HCT116 (cell line): ENCODE results near the gene GJA3.

Experiments used
- CEBPB ChIP-seq: IDR thresholded peaks from 2 replicates; pipeline ENCODE4 v1.6.1; 2012; ENCODE audit warnings: low read depth
- ELF1 ChIP-seq: IDR thresholded peaks from 2 replicates; pipeline ENCODE4 v1.6.1; 2012; ENCODE audit warnings: low read depth, borderline replicate concordance
- EZH2 ChIP-seq: fragments of 200-600 bp; sonication (generic); IDR thresholded peaks from 2 replicates; pipeline ENCODE4 v1.6.1; 2017; ENCODE audit warnings: antibody characterized with exemption, mixed run types
- EZH2phosphoT487 ChIP-seq: fragments of 200-600 bp; IDR thresholded peaks from 2 replicates; pipeline ENCODE4 v1.6.1; 2018; ENCODE audit warnings: antibody characterized with exemption, borderline replicate concordance
- JUND ChIP-seq: IDR thresholded peaks from 2 replicates; pipeline ENCODE4 v1.6.1; 2012
- POLR2A ChIP-seq: IDR thresholded peaks from 2 replicates; pipeline ENCODE4 v1.7.0; 2011; ENCODE audit warnings: borderline replicate concordance; ENCODE audit not compliant: insufficient read depth, insufficient read length; ENCODE audit errors: extremely low read depth
- POLR2AphosphoS5 ChIP-seq: IDR thresholded peaks from 2 replicates; pipeline ENCODE4 v1.6.1; 2011; ENCODE audit warnings: mild to moderate bottlenecking, low read depth, low read length, moderate library complexity
- RAD21 ChIP-seq: IDR thresholded peaks from 2 replicates; pipeline ENCODE4 v1.6.1; 2012; ENCODE audit warnings: low read depth, mild to moderate bottlenecking
- SIN3A ChIP-seq: IDR thresholded peaks from 2 replicates; pipeline ENCODE4 v1.6.1; 2012; ENCODE audit warnings: low read depth
- ZFX ChIP-seq: fragments of 450-650 bp; IDR thresholded peaks from 2 replicates; pipeline ENCODE4 v1.6.1; 2017
- TF ChIP-seq, protein P1 (sequence below), 3 experiments: fragments of 200-600 bp in 1 of 3; sonication (generic) in 1 of 3; IDR thresholded peaks in 2 of 3; conservative IDR thresholded peaks in 1 of 3; 2 replicates each; pipeline ENCODE4 v1.5.1; 2012 to 2017; ENCODE audit warnings: low read depth in 2 of 3, low read length in 2 of 3, antibody characterized with exemption in 1 of 3, borderline replicate concordance in 1 of 3, control low read depth in 1 of 3, mild to moderate bottlenecking in 1 of 3, mixed read lengths in 1 of 3, mixed run types in 1 of 3, moderate library complexity in 1 of 3; ENCODE audit not compliant: insufficient read depth in 1 of 3
- TF ChIP-seq, protein P2 (sequence below): IDR thresholded peaks from 2 replicates; pipeline ENCODE4 v1.6.1; 2012
- TF ChIP-seq, protein P3 (sequence below): IDR thresholded peaks from 2 replicates; pipeline ENCODE4 v1.6.1; 2012; ENCODE audit warnings: low read depth

DNA sequence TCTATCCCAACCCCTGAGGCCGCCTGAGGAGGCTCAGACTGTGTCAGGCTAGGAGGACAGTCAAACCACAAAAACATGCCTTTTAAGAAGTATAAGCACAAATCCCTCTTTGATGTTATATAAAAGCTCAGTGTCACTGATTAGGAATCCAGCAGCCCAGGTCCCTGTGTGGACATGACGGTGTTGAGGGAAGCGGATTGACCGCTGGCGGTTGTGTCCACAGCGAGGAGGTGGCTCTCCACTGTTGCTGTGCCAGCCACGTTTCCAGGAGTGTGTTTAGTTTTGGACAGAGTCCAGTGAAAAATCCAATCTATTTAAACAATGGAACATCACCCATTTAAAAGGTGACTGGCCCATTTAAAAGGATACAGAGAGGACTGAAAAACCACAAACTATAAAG is 7.5 kb upstream of the GJA3 start:
- no peak for TF ChIP-seq POLR2AphosphoS5
- no peak for TF ChIP-seq POLR2A
- TF ChIP-seq, protein P1, sequence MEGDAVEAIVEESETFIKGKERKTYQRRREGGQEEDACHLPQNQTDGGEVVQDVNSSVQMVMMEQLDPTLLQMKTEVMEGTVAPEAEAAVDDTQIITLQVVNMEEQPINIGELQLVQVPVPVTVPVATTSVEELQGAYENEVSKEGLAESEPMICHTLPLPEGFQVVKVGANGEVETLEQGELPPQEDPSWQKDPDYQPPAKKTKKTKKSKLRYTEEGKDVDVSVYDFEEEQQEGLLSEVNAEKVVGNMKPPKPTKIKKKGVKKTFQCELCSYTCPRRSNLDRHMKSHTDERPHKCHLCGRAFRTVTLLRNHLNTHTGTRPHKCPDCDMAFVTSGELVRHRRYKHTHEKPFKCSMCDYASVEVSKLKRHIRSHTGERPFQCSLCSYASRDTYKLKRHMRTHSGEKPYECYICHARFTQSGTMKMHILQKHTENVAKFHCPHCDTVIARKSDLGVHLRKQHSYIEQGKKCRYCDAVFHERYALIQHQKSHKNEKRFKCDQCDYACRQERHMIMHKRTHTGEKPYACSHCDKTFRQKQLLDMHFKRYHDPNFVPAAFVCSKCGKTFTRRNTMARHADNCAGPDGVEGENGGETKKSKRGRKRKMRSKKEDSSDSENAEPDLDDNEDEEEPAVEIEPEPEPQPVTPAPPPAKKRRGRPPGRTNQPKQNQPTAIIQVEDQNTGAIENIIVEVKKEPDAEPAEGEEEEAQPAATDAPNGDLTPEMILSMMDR (IDR thresholded peaks at IDR 0.05 in 2 of 3, conservative IDR thresholded peaks at IDR 0.05 in 1 of 3; ENCODE audit: borderline replicate concordance in 1 of 3, insufficient read depth in 1 of 3, low read depth in 2 of 3, low read length in 2 of 3), result no peak
- TF ChIP-seq EZH2phosphoT487, result no peak
- TF ChIP-seq ELF1, result no peak
- TF ChIP-seq, protein P2, sequence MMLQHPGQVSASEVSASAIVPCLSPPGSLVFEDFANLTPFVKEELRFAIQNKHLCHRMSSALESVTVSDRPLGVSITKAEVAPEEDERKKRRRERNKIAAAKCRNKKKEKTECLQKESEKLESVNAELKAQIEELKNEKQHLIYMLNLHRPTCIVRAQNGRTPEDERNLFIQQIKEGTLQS, result no peak
- no peak for TF ChIP-seq SIN3A
- TF ChIP-seq, protein P3, sequence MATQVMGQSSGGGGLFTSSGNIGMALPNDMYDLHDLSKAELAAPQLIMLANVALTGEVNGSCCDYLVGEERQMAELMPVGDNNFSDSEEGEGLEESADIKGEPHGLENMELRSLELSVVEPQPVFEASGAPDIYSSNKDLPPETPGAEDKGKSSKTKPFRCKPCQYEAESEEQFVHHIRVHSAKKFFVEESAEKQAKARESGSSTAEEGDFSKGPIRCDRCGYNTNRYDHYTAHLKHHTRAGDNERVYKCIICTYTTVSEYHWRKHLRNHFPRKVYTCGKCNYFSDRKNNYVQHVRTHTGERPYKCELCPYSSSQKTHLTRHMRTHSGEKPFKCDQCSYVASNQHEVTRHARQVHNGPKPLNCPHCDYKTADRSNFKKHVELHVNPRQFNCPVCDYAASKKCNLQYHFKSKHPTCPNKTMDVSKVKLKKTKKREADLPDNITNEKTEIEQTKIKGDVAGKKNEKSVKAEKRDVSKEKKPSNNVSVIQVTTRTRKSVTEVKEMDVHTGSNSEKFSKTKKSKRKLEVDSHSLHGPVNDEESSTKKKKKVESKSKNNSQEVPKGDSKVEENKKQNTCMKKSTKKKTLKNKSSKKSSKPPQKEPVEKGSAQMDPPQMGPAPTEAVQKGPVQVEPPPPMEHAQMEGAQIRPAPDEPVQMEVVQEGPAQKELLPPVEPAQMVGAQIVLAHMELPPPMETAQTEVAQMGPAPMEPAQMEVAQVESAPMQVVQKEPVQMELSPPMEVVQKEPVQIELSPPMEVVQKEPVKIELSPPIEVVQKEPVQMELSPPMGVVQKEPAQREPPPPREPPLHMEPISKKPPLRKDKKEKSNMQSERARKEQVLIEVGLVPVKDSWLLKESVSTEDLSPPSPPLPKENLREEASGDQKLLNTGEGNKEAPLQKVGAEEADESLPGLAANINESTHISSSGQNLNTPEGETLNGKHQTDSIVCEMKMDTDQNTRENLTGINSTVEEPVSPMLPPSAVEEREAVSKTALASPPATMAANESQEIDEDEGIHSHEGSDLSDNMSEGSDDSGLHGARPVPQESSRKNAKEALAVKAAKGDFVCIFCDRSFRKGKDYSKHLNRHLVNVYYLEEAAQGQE, result no peak
- TF ChIP-seq EZH2, result no peak
- TF ChIP-seq RAD21, result no peak
- no peak for TF ChIP-seq ZFX
- no peak for TF ChIP-seq JUND
- TF ChIP-seq CEBPB, result no peak
